AG04450 (cell line): ENCODE results near the gene ABCF2. TPM values are rescaled to one million over a fixed set of nuclear protein-coding genes. Genes with fewer than 3 reads are reported as not detected.

Experiments used
- CTCF ChIA-PET: fragments of 300-600, 350-600 bp; formaldehyde crosslinking; extraction: SDS; loops from one replicate; lab custom pipeline; 2022; ENCODE audit warnings: antibody characterized with exemption, inconsistent platforms; lab: Charles Lee
- POLR2A ChIA-PET: fragments of 350-600 bp; formaldehyde crosslinking; extraction: SDS; loops from one replicate; lab custom pipeline; 2021; ENCODE audit warnings: antibody characterized with exemption, inconsistent platforms; lab: Yijun Ruan, JAX
- DNase-seq: peaks from one replicate; pipeline ENCODE4 v3.0.0-alpha.2; 2011; ENCODE audit warnings: low read depth, low spot score
- H3K27ac ChIP-seq: one replicate; pipeline ENCODE4 v1.5.1; 2012; ENCODE audit warnings: low read depth, low read length, control low read depth
- H3K27me3 ChIP-seq: one replicate; pipeline ENCODE4 v1.6.0; 2012; ENCODE audit warnings: low read length; ENCODE audit not compliant: control insufficient read depth, insufficient read depth
- H3K4me3 ChIP-seq: 2 replicates; pipeline ENCODE4 v1.5.1; 2011; ENCODE audit warnings: mild to moderate bottlenecking, low read depth, low read length, control low read depth
- H3K9me3 ChIP-seq: 2 replicates; pipeline ENCODE4 v1.5.1; 2012; ENCODE audit warnings: low read length; ENCODE audit not compliant: control insufficient read depth, insufficient read depth
- polyA plus RNA-seq: library from polyadenylated mRNA; depleted of rRNA; stranded (reverse); fragments of >200 nt; gene quantifications from 2 replicates; pipeline ENCODE4 v1.2.3, GENCODE V29; 2011
- TF ChIP-seq, protein P1 (sequence below): IDR thresholded peaks from 2 replicates; pipeline ENCODE4 v1.5.1; 2011; ENCODE audit warnings: low read depth, low read length, control low read depth, inconsistent platforms

Gene ABCF2
- polyA plus RNA-seq, 1 experiment = 31.0 TPM

DNA sequence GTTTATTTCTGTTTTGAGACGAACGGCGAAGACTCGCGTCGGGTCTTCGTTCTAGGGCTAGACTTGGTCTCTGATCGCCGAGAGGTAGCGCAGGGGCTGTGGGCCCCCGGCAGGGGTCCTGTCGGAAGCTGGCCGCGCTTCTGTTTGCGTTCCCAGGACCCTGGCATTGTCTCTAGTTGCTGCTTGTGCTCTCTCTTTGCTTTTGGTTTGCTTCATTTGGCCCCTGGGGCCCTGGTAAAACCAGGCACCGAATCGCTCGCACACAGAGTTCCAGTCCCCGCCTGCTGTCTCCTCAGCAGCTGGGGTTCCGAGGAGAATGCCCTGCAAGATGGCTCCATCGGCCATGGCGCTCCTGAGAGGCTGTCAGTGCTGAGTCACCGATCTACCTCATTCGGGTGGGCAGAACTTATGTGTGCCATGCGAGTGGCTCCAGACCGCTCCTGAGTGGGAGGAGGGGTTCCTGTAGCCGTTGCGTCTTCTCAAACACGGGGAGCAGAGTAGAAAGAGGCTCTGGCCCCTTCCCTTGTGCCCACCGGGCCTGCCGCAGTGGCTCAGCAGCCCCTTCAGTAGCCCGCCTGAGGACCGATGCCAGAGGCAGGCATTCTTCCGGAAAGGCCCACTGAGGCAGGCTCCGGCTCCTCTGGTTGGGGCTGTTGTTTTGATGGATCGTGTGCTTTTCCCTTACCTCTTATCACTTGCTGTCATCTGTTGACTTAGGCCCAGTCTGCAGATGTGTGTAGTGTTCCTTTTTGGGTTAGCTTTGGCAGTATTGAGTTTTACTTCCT lies 6.1 kb upstream of the ABCF2 start:
- DNase-seq = peak; percentile 50
- TF ChIP-seq, protein P1, sequence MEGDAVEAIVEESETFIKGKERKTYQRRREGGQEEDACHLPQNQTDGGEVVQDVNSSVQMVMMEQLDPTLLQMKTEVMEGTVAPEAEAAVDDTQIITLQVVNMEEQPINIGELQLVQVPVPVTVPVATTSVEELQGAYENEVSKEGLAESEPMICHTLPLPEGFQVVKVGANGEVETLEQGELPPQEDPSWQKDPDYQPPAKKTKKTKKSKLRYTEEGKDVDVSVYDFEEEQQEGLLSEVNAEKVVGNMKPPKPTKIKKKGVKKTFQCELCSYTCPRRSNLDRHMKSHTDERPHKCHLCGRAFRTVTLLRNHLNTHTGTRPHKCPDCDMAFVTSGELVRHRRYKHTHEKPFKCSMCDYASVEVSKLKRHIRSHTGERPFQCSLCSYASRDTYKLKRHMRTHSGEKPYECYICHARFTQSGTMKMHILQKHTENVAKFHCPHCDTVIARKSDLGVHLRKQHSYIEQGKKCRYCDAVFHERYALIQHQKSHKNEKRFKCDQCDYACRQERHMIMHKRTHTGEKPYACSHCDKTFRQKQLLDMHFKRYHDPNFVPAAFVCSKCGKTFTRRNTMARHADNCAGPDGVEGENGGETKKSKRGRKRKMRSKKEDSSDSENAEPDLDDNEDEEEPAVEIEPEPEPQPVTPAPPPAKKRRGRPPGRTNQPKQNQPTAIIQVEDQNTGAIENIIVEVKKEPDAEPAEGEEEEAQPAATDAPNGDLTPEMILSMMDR = no peak
- POLR2A ChIA-PET = interaction anchor here (0.6 kb wide), 1 partner anchor 1973 kb away, joined by 3 read pairs; no protein-coding TSS in a partner anchor
- peak overlapping the region; percentile 96 for H3K4me3 ChIP-seq
- H3K9me3 ChIP-seq = no peaks in the 10 kb centered on the region; the same call in 1 of the 2 replicates
- H3K27me3 ChIP-seq = no peaks in the 10 kb centered on the region
- peak overlapping the region; percentile 85 for H3K27ac ChIP-seq
- CTCF ChIA-PET = interaction anchor here (1.2 to 4.6 kb wide), 2 partner anchors 11 to 13 kb away, joined by 4 to 29 read pairs; no protein-coding TSS in a partner anchor

DNA sequence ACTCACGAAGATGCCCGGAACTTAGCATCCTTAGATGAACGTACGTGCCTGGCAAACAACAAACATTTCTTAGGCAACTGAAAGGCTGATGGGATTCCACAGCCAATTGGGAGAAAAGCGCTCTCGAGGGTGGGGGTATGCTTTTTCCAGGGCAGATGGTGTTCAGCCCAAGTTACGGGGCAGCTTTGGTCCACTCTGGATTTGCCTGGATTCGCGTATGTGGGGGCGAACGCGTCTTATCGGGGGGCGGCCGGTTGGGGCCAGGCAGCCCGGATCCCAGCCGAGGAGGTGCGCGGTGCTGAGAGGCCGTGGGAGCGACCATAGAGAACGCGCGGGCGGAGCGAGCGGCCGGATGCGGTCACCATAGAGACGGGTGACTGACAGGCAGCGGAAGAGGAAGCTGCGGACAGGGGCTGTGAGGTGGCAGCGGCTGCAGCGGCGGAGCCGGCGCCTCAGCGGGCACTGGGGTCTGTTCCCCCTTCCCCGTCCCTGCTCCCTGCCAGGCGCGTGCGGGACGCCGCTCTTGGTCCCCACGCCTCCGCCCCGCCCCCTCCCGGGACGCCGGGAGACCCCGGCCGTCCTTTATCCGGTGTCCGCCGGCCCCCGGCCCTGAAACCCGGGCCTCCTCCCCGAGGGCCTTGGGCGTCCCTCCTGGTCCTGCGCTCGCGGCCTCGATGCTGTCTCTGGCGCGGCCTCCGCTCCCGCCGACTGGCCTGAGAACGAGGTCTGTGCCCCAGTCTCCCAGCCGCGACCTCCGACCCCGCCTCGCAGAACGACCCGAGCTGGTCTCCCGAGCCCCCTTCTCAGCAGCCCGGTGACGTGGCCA lies 5.3 kb upstream of the ABCF2 start, which contains the start of gene CHPF2:
TSS of gene CHPF2 (plus strand) at position 393 of the 826 bp plus-strand sequence. CDS start 1,529 bp downstream, outside the sequence.
- TF ChIP-seq, protein P1 = no peak
- no peaks in the 10 kb centered on the region for H3K27me3 ChIP-seq
- POLR2A ChIA-PET = interaction anchor here (0.6 kb wide), 1 partner anchor 1973 kb away, joined by 3 read pairs; no protein-coding TSS in a partner anchor
- peak within 1 kb of the TSS; percentile 85 for H3K27ac ChIP-seq
- no peaks in the 10 kb centered on the region; the same call in 1 of the 2 replicates for H3K9me3 ChIP-seq
- H3K4me3 ChIP-seq = peak within 1 kb of the TSS; percentile 96
- CTCF ChIA-PET = interaction anchor here (1.2 to 4.6 kb wide), 2 partner anchors 12 to 14 kb away, joined by 4 to 29 read pairs; no protein-coding TSS in a partner anchor
- peak; percentile 56 for DNase-seq

DNA sequence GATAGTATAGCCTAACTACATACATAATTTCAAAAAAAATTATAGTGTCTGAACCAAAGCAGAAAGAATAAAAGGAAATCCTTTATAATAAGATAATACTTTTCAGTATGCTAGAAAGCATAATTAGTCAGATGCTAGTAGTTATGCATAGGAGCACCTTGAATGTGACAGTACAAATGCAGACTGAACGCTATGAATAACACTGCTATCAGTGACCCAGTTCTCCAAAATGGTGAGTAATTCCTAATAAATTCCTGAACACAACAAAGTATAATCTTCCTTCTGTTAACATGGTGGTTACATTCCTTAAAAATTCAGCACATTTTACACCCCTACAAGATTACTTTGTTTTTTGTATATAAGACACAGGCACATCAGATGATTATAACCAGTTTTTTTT lies 4.1 kb upstream of the ABCF2 start:
- ChIA-PET POLR2A (no interaction called here), CTCF (no interaction called here)
- no peak for DNase-seq
- no peak overlapping the region for H3K27ac ChIP-seq
- no peak overlapping the region for H3K4me3 ChIP-seq
- H3K9me3 ChIP-seq = no peaks in the 10 kb centered on the region; the same call in 1 of the 2 replicates
- H3K27me3 ChIP-seq = no peaks in the 10 kb centered on the region
- TF ChIP-seq, protein P1 = no peak

DNA sequence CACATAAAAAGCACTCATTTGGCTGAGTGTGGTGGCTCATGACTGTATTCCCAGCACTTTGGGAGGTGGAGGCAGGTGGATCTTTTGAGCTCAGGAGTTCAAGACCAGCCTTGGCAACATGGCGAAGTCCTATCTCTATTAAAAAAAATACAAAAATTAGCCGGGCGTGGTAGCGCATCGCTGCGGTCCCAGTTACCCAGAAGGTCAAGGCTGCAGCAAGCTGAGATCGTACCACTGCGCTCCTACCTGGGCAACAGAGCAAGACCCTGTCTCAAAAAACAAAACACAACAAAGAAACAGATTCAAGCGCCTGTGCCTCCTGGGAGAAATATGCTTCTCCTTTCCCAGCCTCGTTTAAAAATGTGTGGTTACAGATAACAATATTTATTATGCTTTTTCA lies 2.2 kb upstream of the ABCF2 start:
- TF ChIP-seq, protein P1 = no peak

More for the DNA sequence above, 2.2 kb upstream of the ABCF2 start:
- CTCF ChIA-PET = no interaction called here
- no peak overlapping the region for H3K4me3 ChIP-seq
- H3K27ac ChIP-seq = no peak overlapping the region
- POLR2A ChIA-PET = no interaction called here
- H3K9me3 ChIP-seq = no peaks in the 10 kb centered on the region; the same call in 1 of the 2 replicates
- no peak for DNase-seq
- no peaks in the 10 kb centered on the region for H3K27me3 ChIP-seq
